ENCODE results near the gene RSPH3.

- TF ChIP-seq, protein P1, sequence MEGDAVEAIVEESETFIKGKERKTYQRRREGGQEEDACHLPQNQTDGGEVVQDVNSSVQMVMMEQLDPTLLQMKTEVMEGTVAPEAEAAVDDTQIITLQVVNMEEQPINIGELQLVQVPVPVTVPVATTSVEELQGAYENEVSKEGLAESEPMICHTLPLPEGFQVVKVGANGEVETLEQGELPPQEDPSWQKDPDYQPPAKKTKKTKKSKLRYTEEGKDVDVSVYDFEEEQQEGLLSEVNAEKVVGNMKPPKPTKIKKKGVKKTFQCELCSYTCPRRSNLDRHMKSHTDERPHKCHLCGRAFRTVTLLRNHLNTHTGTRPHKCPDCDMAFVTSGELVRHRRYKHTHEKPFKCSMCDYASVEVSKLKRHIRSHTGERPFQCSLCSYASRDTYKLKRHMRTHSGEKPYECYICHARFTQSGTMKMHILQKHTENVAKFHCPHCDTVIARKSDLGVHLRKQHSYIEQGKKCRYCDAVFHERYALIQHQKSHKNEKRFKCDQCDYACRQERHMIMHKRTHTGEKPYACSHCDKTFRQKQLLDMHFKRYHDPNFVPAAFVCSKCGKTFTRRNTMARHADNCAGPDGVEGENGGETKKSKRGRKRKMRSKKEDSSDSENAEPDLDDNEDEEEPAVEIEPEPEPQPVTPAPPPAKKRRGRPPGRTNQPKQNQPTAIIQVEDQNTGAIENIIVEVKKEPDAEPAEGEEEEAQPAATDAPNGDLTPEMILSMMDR (IDR thresholded peaks at IDR 0.05; ENCODE audit: poor library complexity) = no peak
- TF ChIP-seq EZH2phosphoT487 (IDR thresholded peaks at IDR 0.05; ENCODE audit: low read depth, severe bottlenecking, unreplicated experiment) = no peak
These were observed 40.5 kb downstream of the RSPH3 start for GRCh38 chr6:158959552-158959951.

All from hepatocyte (in vitro differentiated cells).